DOHH2 (cell line): ENCODE measurements around the gene NFE2L2.

Experiments used
- H3F3A ChIP-seq: fragments of 200-600 bp; sonication (generic), shearing (Covaris generic); 2 replicates; pipeline ENCODE4 v1.6.0; 2016; ENCODE audit warnings: antibody characterized with exemption, mild to moderate bottlenecking; ENCODE audit not compliant: control insufficient read depth, insufficient read depth
- H3K27ac ChIP-seq: fragments of 200-600 bp; sonication (generic); 2 replicates; pipeline ENCODE4 v1.5.1; 2014; ENCODE audit warnings: low read depth, mild to moderate bottlenecking, low read length, moderate library complexity
- H3K27me3 ChIP-seq: fragments of 200-600 bp; sonication (generic); 2 replicates; pipeline ENCODE4 v1.6.1; 2014; ENCODE audit warnings: mild to moderate bottlenecking, low read length, mixed read lengths; ENCODE audit not compliant: control insufficient read depth
- H3K36me3 ChIP-seq: fragments of 200-600 bp; sonication (generic); 2 replicates; pipeline ENCODE4 v1.6.1; 2014; ENCODE audit warnings: mild to moderate bottlenecking, low read length, moderate library complexity, mixed read lengths; ENCODE audit not compliant: control insufficient read depth
- H3K4me1 ChIP-seq: fragments of 200-600 bp; sonication (generic); 2 replicates; pipeline ENCODE4 v1.6.1; 2014; ENCODE audit warnings: mild to moderate bottlenecking, low read length, mixed read lengths; ENCODE audit not compliant: control insufficient read depth
- H3K4me2 ChIP-seq: fragments of 200-600 bp; sonication (generic); 2 replicates; pipeline ENCODE4 v1.6.0; 2014; ENCODE audit warnings: mild to moderate bottlenecking, low read length, moderate library complexity
- H3K4me3 ChIP-seq: fragments of 200-600 bp; sonication (generic); 2 replicates; pipeline ENCODE4 v1.5.1; 2014; ENCODE audit warnings: mild to moderate bottlenecking, low read length, mixed read lengths
- H3K79me2 ChIP-seq: fragments of 200-600 bp; sonication (generic); 2 replicates; pipeline ENCODE4 v1.6.1; 2014; ENCODE audit warnings: mild to moderate bottlenecking, low read length, mixed read lengths; ENCODE audit not compliant: control insufficient read depth
- H3K9me2 ChIP-seq: fragments of 200-600 bp; sonication (generic); replicated peaks from 2 replicates; pipeline ENCODE4 v1.6.1; 2014; ENCODE audit warnings: mild to moderate bottlenecking, low read length, mixed read lengths; ENCODE audit not compliant: control insufficient read depth
- H3K9me3 ChIP-seq: fragments of 200-600 bp; sonication (generic); 2 replicates; pipeline ENCODE4 v1.6.1; 2014; ENCODE audit warnings: antibody characterized with exemption, low read length, mixed read lengths; ENCODE audit not compliant: control insufficient read depth, insufficient read depth
- H4K20me1 ChIP-seq: fragments of 200-600 bp; sonication (generic); 2 replicates; pipeline ENCODE4 v1.6.0; 2014; ENCODE audit warnings: low read depth, mild to moderate bottlenecking, antibody characterized with exemption, low read length, moderate library complexity; ENCODE audit not compliant: control insufficient read depth, insufficient read depth
- EZH2phosphoT487 ChIP-seq: fragments of 200-600 bp; sonication (generic); IDR thresholded peaks from 2 replicates; pipeline ENCODE4 v1.6.1; 2017; ENCODE audit warnings: borderline replicate concordance, mild to moderate bottlenecking, antibody characterized with exemption, low read length, moderate library complexity, mixed read lengths
- TF ChIP-seq, protein P1 (sequence below): fragments of 200-600 bp; sonication (generic); IDR thresholded peaks from one replicate; pipeline ENCODE4 v1.5.1; 2014; ENCODE audit warnings: antibody characterized with exemption, mild to moderate bottlenecking, low read depth, low read length; ENCODE audit not compliant: poor library complexity, severe bottlenecking

The NFE2L2 gene

DNA sequence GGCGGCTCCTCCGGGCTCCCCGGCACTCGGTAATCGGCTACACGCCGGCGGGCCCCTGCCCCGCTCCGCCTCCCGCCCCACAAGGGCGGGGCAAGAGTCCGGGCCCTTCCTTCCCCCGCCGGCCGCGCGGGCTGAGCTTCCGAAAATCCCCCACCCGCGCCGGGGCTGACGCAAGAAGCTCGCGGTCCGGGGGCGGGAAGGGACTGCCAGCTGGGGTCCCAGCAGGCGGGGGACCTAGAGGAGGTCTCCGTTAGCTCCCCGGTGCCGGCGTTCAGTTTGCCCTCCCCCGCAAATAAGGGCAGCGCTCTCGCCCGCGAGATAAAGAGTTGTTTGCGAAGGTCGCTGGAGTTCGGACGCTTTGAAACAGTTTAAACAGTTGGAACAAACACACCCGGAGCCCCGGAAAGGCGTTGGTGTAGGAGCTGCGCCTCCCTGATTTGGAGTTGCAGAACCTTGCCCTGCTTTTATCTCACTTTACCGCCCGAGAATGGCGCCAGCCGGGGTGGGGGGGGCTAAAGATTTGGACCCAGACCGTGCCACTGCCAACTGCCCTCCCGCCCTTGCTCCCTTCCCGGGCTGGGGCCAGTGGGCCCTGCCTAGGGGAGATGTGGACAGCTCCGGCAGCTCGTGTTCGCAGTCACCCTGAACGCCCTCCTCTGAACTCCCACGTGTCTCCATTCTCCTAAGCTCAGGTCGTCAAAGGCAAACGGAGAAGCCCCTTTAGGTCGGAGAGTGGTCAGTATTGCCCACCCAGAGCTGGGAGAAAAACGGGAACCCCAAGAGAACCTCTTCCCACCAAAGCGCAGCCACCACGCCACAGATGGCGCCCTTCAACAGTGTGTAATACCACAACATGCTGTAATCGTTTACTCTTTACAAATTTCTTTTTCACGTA is at the start of gene NFE2L2:
Gene NFE2L2 (minus strand): TSS at position 35 of the 895 bp plus-strand sequence. CDS start 151 bp downstream, outside the sequence.
- Histone ChIP-seq H3K9me2 (no peaks in the 10 kb centered on the region), H3K79me2 (peaks cover 46% of the 10 kb centered on the region), H3K27me3 (no peaks in the 10 kb centered on the region), H3K4me3 (peak within 1 kb of the TSS; percentile 88), H3K4me2 (peak within 1 kb of the TSS; percentile 86), H3K27ac (peak within 1 kb of the TSS; percentile 86), H3K9me3 (no peaks in the 10 kb centered on the region), H3F3A (no peaks in the 10 kb centered on the region), H4K20me1 (peaks cover 19% of the 10 kb centered on the region), H3K36me3 (peaks cover 37% of the 10 kb centered on the region), H3K4me1 (peaks cover 32% of the 10 kb centered on the region)
- no peak for TF ChIP-seq EZH2phosphoT487
- TF ChIP-seq, protein P1, sequence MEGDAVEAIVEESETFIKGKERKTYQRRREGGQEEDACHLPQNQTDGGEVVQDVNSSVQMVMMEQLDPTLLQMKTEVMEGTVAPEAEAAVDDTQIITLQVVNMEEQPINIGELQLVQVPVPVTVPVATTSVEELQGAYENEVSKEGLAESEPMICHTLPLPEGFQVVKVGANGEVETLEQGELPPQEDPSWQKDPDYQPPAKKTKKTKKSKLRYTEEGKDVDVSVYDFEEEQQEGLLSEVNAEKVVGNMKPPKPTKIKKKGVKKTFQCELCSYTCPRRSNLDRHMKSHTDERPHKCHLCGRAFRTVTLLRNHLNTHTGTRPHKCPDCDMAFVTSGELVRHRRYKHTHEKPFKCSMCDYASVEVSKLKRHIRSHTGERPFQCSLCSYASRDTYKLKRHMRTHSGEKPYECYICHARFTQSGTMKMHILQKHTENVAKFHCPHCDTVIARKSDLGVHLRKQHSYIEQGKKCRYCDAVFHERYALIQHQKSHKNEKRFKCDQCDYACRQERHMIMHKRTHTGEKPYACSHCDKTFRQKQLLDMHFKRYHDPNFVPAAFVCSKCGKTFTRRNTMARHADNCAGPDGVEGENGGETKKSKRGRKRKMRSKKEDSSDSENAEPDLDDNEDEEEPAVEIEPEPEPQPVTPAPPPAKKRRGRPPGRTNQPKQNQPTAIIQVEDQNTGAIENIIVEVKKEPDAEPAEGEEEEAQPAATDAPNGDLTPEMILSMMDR: peak; percentile 68

DNA sequence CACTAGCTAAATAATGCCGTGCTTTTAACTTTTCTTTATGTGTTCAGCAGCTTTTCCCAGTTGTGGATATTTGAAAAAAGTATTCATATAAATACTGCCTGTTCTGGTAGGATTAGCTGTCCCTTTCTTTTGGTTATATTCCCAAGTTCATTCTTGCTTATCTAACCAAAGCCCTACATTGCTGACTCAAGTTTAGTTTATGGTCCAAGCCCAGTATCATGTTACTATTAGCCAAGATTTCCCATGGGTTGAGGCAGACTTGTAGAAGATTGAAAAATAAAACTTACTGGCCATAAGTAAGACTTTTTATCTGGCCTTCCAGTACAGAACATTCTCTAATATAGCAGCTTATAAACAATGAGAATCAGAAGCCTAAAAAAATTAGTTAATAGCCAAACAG is 49.7 kb upstream of the NFE2L2 start:
- no peak overlapping the region for H3K4me2 ChIP-seq
- no peaks in the 10 kb centered on the region for H3K36me3 ChIP-seq
- no peaks in the 10 kb centered on the region for H3F3A ChIP-seq
- peaks cover 3% of the 10 kb centered on the region; the same call in 1 of the 2 replicates for H3K4me1 ChIP-seq
- no peak for TF ChIP-seq EZH2phosphoT487
- TF ChIP-seq, protein P1: no peak
- no peak overlapping the region for H3K27ac ChIP-seq
- no peak overlapping the region for H3K4me3 ChIP-seq
- H3K79me2 ChIP-seq: no peaks in the 10 kb centered on the region
- H3K9me2 ChIP-seq: no peaks in the 10 kb centered on the region
- H3K9me3 ChIP-seq: no peaks in the 10 kb centered on the region
- no peaks in the 10 kb centered on the region for H3K27me3 ChIP-seq
- no peaks in the 10 kb centered on the region for H4K20me1 ChIP-seq

DNA sequence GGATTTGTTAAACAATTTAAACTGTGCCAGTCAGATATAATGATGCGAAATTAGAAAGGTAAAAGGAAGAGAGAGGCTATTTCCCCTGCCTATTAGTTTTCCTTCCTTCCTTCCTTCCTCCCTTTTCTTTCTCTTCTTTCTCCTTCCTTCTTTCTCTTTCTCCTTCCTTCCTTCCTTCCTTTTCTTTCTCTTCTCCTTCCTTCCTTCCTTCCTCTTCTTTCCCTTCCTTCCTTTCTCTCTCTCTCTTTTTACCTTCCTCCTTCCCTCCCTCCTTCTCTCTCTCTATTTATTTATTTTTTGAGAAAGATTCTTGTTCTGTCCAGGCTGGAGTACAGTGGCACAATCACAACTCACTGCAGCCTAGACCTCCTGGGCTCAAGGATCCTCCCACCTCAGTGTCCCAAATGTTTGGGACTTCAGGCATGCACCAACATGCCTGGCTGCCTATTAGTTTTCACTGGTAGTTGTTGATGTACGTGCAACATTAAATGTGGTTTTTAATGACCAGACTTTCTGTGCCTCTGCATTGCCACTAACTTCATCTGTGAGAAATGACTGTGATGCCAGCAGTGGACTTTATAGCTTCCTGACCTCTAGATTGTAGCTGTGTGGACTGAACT is 48.7 kb upstream of the NFE2L2 start:
- Histone ChIP-seq H3K9me2 (no peaks in the 10 kb centered on the region), H3K36me3 (no peaks in the 10 kb centered on the region), H4K20me1 (no peaks in the 10 kb centered on the region), H3K27me3 (no peaks in the 10 kb centered on the region), H3K79me2 (no peaks in the 10 kb centered on the region), H3K9me3 (no peaks in the 10 kb centered on the region), H3K27ac (no peak overlapping the region), H3F3A (no peaks in the 10 kb centered on the region), H3K4me1 (peaks cover 3% of the 10 kb centered on the region; the same call in 1 of the 2 replicates), H3K4me3 (no peak overlapping the region), H3K4me2 (no peak overlapping the region)
- TF ChIP-seq, protein P1: no peak
- TF ChIP-seq EZH2phosphoT487: no peak
